ENCODE results near the gene PPP2R3B.
A peak's percentile ranks its signal among the peaks of the same experiment; 100 is the strongest.
"Not testable (repeated sequence)": the region's sequence is repeated elsewhere in the genome, so short reads cannot be mapped to it uniquely, and the experiment has no call there.

PPP2R3B gene

DNA sequence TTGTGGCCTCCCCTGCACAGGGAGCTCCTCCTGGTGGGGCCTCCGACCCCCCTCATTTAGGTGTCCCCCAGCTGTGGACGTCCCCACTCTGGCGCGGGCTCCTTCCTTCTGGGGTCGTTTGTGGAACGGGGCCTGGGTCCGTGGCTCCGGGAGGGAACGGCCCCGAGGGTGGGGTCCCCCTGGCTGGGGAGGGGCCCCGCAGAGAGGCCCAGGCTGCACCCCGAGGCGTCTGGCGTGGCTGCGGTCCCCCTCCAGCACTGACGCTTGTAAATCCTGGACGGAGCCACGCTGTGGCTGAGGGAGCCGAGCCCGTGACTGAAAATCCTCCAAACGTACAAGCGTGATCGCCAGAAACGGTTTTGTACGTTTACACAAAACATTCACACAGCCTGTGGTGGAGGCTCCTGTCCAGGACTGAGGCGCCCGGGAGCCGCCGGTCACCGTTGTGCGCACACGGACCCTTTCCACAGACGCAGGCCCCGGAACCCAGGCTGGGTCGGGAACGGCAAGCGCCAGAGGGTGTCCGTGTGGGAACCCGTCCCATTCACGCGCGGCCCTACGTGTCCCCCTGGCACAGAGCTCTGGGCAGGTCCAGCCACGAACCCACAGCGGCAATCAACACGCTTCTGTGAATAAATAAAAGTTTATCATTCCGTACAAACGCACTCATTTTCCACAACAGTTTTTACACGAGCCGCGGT lies 52.9 kb downstream of the PPP2R3B start:
- TF ChIP-seq, protein P1, sequence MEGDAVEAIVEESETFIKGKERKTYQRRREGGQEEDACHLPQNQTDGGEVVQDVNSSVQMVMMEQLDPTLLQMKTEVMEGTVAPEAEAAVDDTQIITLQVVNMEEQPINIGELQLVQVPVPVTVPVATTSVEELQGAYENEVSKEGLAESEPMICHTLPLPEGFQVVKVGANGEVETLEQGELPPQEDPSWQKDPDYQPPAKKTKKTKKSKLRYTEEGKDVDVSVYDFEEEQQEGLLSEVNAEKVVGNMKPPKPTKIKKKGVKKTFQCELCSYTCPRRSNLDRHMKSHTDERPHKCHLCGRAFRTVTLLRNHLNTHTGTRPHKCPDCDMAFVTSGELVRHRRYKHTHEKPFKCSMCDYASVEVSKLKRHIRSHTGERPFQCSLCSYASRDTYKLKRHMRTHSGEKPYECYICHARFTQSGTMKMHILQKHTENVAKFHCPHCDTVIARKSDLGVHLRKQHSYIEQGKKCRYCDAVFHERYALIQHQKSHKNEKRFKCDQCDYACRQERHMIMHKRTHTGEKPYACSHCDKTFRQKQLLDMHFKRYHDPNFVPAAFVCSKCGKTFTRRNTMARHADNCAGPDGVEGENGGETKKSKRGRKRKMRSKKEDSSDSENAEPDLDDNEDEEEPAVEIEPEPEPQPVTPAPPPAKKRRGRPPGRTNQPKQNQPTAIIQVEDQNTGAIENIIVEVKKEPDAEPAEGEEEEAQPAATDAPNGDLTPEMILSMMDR (conservative IDR thresholded peaks at IDR 0.05; ENCODE audit: low read length) = no peak
- no peak overlapping the region for H3K4me3 ChIP-seq (ENCODE audit: low read length)

DNA sequence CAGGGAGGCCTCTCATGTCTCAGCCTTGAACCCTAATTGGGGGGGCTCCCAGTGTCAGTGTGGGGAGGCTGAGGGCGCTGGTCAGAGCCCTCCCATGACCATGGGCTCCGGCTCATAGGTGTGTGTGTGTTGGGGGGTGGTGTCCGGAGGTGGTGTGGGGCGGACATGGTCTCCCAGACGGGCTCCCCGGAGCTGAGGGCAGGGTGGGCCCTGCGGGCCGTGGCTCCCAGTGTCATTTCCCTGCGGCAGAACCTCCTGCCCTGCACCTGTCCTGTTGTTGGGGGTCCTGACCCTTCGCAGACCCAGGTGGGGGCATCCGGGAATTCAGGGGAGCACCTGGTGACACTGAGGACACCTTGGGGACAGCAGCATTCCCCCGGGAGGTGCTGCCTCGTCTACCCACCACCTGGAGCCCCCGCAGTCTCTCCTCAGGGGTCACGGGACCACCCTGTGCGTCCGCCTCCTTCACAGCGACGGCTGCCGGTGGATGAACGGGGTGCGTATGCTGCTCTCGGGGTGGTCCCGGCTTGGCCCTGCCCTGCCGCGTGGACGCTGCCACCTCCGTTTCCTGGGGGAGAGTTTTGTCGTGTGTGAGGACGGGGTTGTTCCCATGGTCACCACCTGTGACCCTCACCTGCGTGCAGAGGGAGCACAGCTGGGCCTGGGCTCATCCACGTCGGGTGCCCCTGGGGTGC lies 53.6 kb downstream of the PPP2R3B start:
- TF ChIP-seq, protein P1 (conservative IDR thresholded peaks at IDR 0.05; ENCODE audit: low read length) = no peak
- no peak overlapping the region for H3K4me3 ChIP-seq (ENCODE audit: low read length)
- DNase-seq (ENCODE audit: low read depth) = no peak

More for the DNA sequence above, 52.9 kb downstream of the PPP2R3B start:
- no peak for DNase-seq (ENCODE audit: low read depth)

DNA sequence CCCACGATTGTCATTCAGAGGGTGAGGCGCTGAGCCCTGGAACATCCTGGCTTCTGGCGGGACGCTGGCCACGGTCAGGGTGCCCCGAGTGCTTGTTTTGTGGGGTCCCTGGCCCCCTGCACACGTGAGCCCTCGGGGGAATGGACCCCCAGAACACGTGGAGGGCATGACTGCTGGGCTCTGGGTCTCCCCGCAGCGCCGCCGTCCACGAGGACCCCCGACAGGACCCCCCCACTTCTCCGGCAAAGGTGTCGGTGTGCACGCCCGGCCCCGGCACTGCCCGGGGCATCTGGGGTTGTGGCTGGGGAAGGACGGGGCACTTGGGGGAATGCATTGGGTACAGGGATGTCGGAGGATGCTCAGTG lies 54.2 kb downstream of the PPP2R3B start:
- TF ChIP-seq, protein P1 (conservative IDR thresholded peaks at IDR 0.05; ENCODE audit: low read length) = no peak
- no peak overlapping the region for H3K4me3 ChIP-seq (ENCODE audit: low read length)
- no peak for DNase-seq (ENCODE audit: low read depth)

DNA sequence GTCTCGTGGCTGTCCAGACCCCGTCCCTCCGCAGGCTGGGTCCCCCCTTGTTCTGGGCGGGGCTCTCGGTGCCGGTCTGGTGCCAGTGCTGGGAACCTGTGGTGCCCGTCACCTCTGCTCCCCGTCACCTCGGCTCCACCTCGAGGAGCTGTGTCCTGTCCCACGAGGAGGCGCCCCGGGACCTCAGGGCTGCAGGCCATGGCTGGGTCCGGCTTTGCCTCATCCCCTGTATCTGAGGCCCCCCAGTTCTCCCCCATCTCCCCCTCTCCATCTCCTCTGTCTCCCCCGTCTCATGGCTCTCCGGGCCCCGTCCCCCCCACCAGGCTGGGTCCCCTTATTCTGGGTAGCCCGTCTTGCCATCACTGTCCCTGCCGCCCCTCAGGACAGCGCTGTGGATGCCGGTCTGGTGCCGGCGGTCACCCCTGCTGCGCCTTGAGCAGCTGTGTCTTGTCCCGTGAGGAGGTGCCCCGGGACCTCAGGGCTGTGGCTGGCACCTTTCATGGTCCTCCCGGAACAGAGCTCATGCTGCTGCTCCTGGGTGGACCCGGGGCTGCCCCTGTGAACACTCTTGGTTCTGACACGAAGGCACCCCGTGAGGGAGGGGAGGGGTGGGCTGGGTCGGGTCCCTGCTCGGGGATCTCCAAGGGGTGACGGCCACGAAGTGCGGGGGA lies 54.7 kb downstream of the PPP2R3B start:
- DNase-seq (ENCODE audit: low read depth) = no peak
- peak overlapping the region; percentile 17; the same call in 1 of the 2 replicates for H3K4me3 ChIP-seq (ENCODE audit: low read length)

DNA sequence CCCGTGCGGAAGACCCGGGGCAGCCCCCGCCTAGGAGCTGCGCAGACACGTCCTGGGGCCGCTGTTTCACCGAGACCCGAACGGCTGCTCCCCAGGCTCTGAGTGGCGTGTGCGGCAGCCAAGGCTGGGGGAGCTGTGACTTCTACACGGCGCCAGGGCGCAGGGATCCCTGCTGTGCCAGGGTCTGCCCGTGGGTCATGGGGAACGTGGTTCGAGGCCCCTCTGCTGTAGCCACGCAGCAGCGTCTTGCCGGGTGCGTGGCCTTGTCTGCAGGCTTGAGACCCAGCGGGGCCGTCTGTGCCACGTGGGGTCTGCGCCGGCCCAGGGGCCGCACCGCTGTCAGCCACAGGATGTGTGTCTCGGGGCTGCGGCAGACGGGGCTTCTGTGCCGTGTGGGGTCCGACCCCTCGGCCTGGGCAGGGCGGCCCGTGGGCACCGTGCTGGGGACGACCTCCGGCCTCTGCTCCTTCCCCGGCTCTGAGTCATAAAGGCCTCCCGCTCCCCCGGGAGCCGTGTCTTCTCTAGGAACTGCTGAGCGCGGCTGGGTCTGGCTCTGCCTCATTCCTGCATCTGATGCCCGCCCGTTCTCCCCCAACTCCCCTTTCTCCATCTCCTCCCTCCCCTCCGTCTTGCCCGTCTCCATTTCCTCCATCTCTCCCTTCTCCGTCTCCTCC lies 55.4 kb downstream of the PPP2R3B start:
- DNase-seq (ENCODE audit: low read depth) = peak; percentile 39
- TF ChIP-seq, protein P1 (conservative IDR thresholded peaks at IDR 0.05; ENCODE audit: low read length) = no peak
- H3K4me3 ChIP-seq (ENCODE audit: low read length) = peak overlapping the region; percentile 23

More for the DNA sequence above, 54.7 kb downstream of the PPP2R3B start:
- TF ChIP-seq, protein P1 (conservative IDR thresholded peaks at IDR 0.05; ENCODE audit: low read length) = no peak

DNA sequence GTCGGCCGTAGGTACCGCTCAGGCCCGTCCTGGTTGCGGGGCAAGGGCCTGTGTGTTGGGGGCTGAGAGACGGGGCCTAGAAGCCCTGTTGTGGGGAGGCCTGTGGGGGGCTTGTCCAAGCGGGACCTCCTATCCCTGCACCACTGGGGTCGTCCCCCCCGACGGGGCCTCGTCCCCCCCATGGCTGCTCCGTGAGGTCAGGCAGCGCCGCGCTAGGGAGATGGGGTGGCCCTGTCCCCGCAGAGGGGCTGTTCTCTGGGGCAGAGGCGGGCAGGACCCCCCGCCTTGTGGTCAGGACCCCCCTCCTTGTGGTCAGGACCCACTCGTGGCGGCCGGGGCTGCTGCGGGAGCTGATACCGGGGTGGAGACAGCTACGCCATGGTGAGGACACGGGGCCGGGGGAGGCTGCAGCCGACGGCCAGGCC lies 56.0 kb downstream of the PPP2R3B start:
- TF ChIP-seq, protein P1 (conservative IDR thresholded peaks at IDR 0.05; ENCODE audit: low read length) = no peak
- no peak for DNase-seq (ENCODE audit: low read depth)
- no peak overlapping the region for H3K4me3 ChIP-seq (ENCODE audit: low read length)

DNA sequence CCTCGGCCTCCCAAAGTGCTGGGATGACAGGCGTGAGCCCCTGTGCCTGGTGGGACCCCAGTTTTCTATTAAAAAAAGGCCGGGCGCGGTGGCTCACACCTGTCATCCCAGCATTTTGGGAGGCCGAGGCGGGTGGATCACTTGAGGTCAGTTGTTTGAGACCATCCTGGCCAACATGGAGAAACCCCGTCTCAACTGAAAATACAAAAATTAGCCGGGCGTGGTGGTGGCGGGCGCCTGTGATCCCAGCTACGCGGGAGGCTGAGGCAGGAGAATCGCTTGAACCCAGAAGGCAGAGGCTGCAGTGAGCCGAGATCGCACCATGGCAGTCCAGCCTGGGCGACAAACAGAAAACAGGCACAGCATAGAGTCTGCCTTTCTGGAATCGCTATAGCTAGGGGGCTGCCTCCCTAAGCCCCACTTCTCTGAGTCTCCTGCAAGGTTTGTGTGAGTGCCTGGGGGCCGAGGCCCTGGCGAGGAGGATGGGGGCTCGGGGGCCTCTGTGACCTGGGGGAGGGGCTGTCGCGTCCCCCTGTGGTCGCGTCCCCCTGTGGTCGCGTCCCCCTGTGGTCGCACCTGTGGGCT lies 56.5 kb downstream of the PPP2R3B start:
- DNase-seq (ENCODE audit: low read depth); H3K4me3 ChIP-seq (ENCODE audit: low read length): not testable (repeated sequence)
